ENCODE measurements around the gene PDE12.
"Not testable (repeated sequence)": the region's sequence is repeated elsewhere in the genome, so short reads cannot be mapped to it uniquely, and the experiment has no call there.

The PDE12 gene

GRCh38 chr3:57587905-57588304 is 31.8 kb downstream of the PDE12 start:
- TF ChIP-seq TAF1 (IDR thresholded peaks at IDR 0.05; ENCODE audit: borderline replicate concordance, low read depth, low read length): no peak
- no peak for TF ChIP-seq POLR2AphosphoS5 (IDR thresholded peaks at IDR 0.05; ENCODE audit: low read depth, low read length)
- TF ChIP-seq POLR2A (IDR thresholded peaks at IDR 0.05; ENCODE audit: low read depth, low read length): no peak
- FAIRE-seq (no peak), DNase-seq (ENCODE audit: insufficient read length) (no peak)

GRCh38 chr3:57592306-57592705 is 36.2 kb downstream of the PDE12 start:
- TF ChIP-seq POLR2AphosphoS5 (IDR thresholded peaks at IDR 0.05; ENCODE audit: low read depth, low read length) (no peak), TAF1 (IDR thresholded peaks at IDR 0.05; ENCODE audit: borderline replicate concordance, low read depth, low read length) (no peak), POLR2A (IDR thresholded peaks at IDR 0.05; ENCODE audit: low read depth, low read length) (no peak)
- DNase-seq (ENCODE audit: insufficient read length) (no peak), FAIRE-seq (no peak)

- no peak; the same call in 1 of the 2 replicates for TF ChIP-seq POLR2AphosphoS5 (IDR thresholded peaks at IDR 0.05; ENCODE audit: low read depth, low read length)
- TF ChIP-seq TAF1 (IDR thresholded peaks at IDR 0.05; ENCODE audit: borderline replicate concordance, low read depth, low read length): no peak
- no peak for TF ChIP-seq POLR2A (IDR thresholded peaks at IDR 0.05; ENCODE audit: low read depth, low read length)
- FAIRE-seq: no peak
These were observed 38.1 kb downstream of the PDE12 start for GRCh38 chr3:57594144-57594543.

GRCh38 chr3:57594576-57594975 is 38.5 kb downstream of the PDE12 start:
- FAIRE-seq (no peak), DNase-seq (ENCODE audit: insufficient read length) (no peak)
- TF ChIP-seq TAF1 (IDR thresholded peaks at IDR 0.05; ENCODE audit: borderline replicate concordance, low read depth, low read length) (no peak), POLR2AphosphoS5 (IDR thresholded peaks at IDR 0.05; ENCODE audit: low read depth, low read length) (no peak), POLR2A (IDR thresholded peaks at IDR 0.05; ENCODE audit: low read depth, low read length) (no peak)

More at GRCh38 chr3:57594144-57594543, 38.1 kb downstream of the PDE12 start:
- DNase-seq (ENCODE audit: insufficient read length): no peak

GRCh38 chr3:57596495-57597126 is 40.5 kb downstream of the PDE12 start:
- DNase-seq (ENCODE audit: insufficient read length) (peak; percentile 19), FAIRE-seq (peak; percentile 42)
- TF ChIP-seq POLR2A (IDR thresholded peaks at IDR 0.05; ENCODE audit: low read depth, low read length) (no peak), TAF1 (IDR thresholded peaks at IDR 0.05; ENCODE audit: borderline replicate concordance, low read depth, low read length) (no peak), POLR2AphosphoS5 (IDR thresholded peaks at IDR 0.05; ENCODE audit: low read depth, low read length) (no peak)

GRCh38 chr3:57597127-57597923 is 41.3 kb downstream of the PDE12 start, which contains the start of gene ARF4:
Gene ARF4, minus strand, starts transcription at chr3:57597344. Its CDS starts 204 bp downstream, at chr3:57597140.
- TF ChIP-seq TAF1 (IDR thresholded peaks at IDR 0.05; ENCODE audit: borderline replicate concordance, low read depth, low read length) (peak; percentile 88), POLR2AphosphoS5 (IDR thresholded peaks at IDR 0.05; ENCODE audit: low read depth, low read length) (peak; percentile 97), POLR2A (IDR thresholded peaks at IDR 0.05; ENCODE audit: low read depth, low read length) (peak; percentile 96)
- DNase-seq (ENCODE audit: insufficient read length) (peak; percentile 91), FAIRE-seq (peak; percentile 99)

GRCh38 chr3:57598765-57599360 is 42.8 kb downstream of the PDE12 start:
- FAIRE-seq (peak; percentile 58), DNase-seq (ENCODE audit: insufficient read length) (no peak)
- no peak for TF ChIP-seq POLR2AphosphoS5 (IDR thresholded peaks at IDR 0.05; ENCODE audit: low read depth, low read length)
- TF ChIP-seq TAF1 (IDR thresholded peaks at IDR 0.05; ENCODE audit: borderline replicate concordance, low read depth, low read length): no peak
- no peak for TF ChIP-seq POLR2A (IDR thresholded peaks at IDR 0.05; ENCODE audit: low read depth, low read length)

- DNase-seq (ENCODE audit: insufficient read length) (no peak), FAIRE-seq (no peak)
- TF ChIP-seq POLR2AphosphoS5 (IDR thresholded peaks at IDR 0.05; ENCODE audit: low read depth, low read length) (no peak), TAF1 (IDR thresholded peaks at IDR 0.05; ENCODE audit: borderline replicate concordance, low read depth, low read length) (no peak), POLR2A (IDR thresholded peaks at IDR 0.05; ENCODE audit: low read depth, low read length) (no peak)
These were observed 44.1 kb downstream of the PDE12 start for GRCh38 chr3:57600195-57600594.

- TF ChIP-seq POLR2AphosphoS5 (IDR thresholded peaks at IDR 0.05; ENCODE audit: low read depth, low read length) (no peak), POLR2A (IDR thresholded peaks at IDR 0.05; ENCODE audit: low read depth, low read length) (no peak), TAF1 (IDR thresholded peaks at IDR 0.05; ENCODE audit: borderline replicate concordance, low read depth, low read length) (no peak)
- no peak for FAIRE-seq
- DNase-seq (ENCODE audit: insufficient read length): no peak
These were observed 48.9 kb downstream of the PDE12 start for GRCh38 chr3:57604971-57605370.

- FAIRE-seq (no peak), DNase-seq (ENCODE audit: insufficient read length) (no peak)
- no peak for TF ChIP-seq TAF1 (IDR thresholded peaks at IDR 0.05; ENCODE audit: borderline replicate concordance, low read depth, low read length)
- TF ChIP-seq POLR2AphosphoS5 (IDR thresholded peaks at IDR 0.05; ENCODE audit: low read depth, low read length): no peak
- no peak for TF ChIP-seq POLR2A (IDR thresholded peaks at IDR 0.05; ENCODE audit: low read depth, low read length)
These were observed 49.6 kb downstream of the PDE12 start for GRCh38 chr3:57605683-57606082.

- not testable (repeated sequence) for DNase-seq (ENCODE audit: insufficient read length); FAIRE-seq
These were observed 55.8 kb downstream of the PDE12 start for GRCh38 chr3:57611870-57612269.
